ENCODE results near the gene DRICH1. TPM values are rescaled to one million over a fixed set of nuclear protein-coding genes. Genes with fewer than 3 reads are reported as not detected.

DRICH1 gene
- total RNA-seq, 1 experiment from 2014 or later = 0.26 TPM

DNA sequence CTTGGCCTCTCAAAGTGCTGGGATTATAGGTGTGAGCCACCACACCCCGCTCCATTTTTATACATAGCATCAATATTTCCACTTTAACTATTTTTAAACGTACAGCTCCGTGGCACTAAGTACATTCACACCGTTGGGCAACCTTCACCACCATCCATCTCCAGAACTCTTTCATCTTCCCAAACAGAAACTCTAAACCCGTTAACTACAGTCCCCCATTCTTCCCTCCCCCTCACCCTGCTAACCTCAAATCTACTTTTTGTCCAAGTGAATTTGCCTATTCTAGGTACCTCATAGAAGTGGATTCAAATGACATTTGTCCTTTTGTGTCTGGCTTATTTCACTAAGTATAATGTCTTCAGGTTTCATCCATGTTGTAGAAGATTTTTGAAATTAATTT lies 55.4 kb downstream of the DRICH1 start:
- Mint-ChIP-seq H3K27me3 (ENCODE audit: low read depth) (peaks cover 8% of the 10 kb centered on the region), H3K36me3 (no peaks in the 10 kb centered on the region), H3K4me1 (no peaks in the 10 kb centered on the region), H3K27ac (no peak overlapping the region), H3K4me3 (no peak overlapping the region), H3K9me3 (peaks cover 8% of the 10 kb centered on the region; the same call in 1 of the 2 replicates)
- no peak for ATAC-seq
- no peak for TF ChIP-seq ZNF396 (CRISPR knock-in tag; IDR thresholded peaks at IDR 0.05; ENCODE audit: borderline replicate concordance)
- TF ChIP-seq IRF2 (CRISPR knock-in tag; IDR thresholded peaks at IDR 0.05; ENCODE audit: borderline replicate concordance, low read depth) = no peak
- TF ChIP-seq SP1 (CRISPR knock-in tag; conservative IDR thresholded peaks at IDR 0.05) = no peak
- no peak for TF ChIP-seq NFE2L1 (CRISPR knock-in tag; IDR thresholded peaks at IDR 0.05)
- TF ChIP-seq FOXJ3 (CRISPR knock-in tag; IDR thresholded peaks at IDR 0.05; ENCODE audit: borderline replicate concordance) = no peak
- no peak for TF ChIP-seq CREB1 (CRISPR knock-in tag; IDR thresholded peaks at IDR 0.05)
- no peak for TF ChIP-seq MYBL2 (CRISPR knock-in tag; IDR thresholded peaks at IDR 0.05)
- TF ChIP-seq ELF4 (CRISPR knock-in tag; IDR thresholded peaks at IDR 0.05; ENCODE audit: low read depth) = no peak
- TF ChIP-seq GRHL2 (CRISPR knock-in tag; IDR thresholded peaks at IDR 0.05; ENCODE audit: insufficient replicate concordance, severe bottlenecking) = no peak
- no peak for TF ChIP-seq NFYB (CRISPR knock-in tag; conservative IDR thresholded peaks at IDR 0.05; ENCODE audit: low read depth)
- TF ChIP-seq, protein P1, sequence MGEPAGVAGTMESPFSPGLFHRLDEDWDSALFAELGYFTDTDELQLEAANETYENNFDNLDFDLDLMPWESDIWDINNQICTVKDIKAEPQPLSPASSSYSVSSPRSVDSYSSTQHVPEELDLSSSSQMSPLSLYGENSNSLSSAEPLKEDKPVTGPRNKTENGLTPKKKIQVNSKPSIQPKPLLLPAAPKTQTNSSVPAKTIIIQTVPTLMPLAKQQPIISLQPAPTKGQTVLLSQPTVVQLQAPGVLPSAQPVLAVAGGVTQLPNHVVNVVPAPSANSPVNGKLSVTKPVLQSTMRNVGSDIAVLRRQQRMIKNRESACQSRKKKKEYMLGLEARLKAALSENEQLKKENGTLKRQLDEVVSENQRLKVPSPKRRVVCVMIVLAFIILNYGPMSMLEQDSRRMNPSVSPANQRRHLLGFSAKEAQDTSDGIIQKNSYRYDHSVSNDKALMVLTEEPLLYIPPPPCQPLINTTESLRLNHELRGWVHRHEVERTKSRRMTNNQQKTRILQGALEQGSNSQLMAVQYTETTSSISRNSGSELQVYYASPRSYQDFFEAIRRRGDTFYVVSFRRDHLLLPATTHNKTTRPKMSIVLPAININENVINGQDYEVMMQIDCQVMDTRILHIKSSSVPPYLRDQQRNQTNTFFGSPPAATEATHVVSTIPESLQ (CRISPR knock-in tag; IDR thresholded peaks at IDR 0.05) = no peak
- TF ChIP-seq NR2C2 (CRISPR knock-in tag; IDR thresholded peaks at IDR 0.05) = no peak
- TF ChIP-seq ZNF232 (CRISPR knock-in tag; IDR thresholded peaks at IDR 0.05) = no peak
- TF ChIP-seq RELA (CRISPR knock-in tag; IDR thresholded peaks at IDR 0.05; ENCODE audit: borderline replicate concordance) = no peak
- TF ChIP-seq, protein P2, sequence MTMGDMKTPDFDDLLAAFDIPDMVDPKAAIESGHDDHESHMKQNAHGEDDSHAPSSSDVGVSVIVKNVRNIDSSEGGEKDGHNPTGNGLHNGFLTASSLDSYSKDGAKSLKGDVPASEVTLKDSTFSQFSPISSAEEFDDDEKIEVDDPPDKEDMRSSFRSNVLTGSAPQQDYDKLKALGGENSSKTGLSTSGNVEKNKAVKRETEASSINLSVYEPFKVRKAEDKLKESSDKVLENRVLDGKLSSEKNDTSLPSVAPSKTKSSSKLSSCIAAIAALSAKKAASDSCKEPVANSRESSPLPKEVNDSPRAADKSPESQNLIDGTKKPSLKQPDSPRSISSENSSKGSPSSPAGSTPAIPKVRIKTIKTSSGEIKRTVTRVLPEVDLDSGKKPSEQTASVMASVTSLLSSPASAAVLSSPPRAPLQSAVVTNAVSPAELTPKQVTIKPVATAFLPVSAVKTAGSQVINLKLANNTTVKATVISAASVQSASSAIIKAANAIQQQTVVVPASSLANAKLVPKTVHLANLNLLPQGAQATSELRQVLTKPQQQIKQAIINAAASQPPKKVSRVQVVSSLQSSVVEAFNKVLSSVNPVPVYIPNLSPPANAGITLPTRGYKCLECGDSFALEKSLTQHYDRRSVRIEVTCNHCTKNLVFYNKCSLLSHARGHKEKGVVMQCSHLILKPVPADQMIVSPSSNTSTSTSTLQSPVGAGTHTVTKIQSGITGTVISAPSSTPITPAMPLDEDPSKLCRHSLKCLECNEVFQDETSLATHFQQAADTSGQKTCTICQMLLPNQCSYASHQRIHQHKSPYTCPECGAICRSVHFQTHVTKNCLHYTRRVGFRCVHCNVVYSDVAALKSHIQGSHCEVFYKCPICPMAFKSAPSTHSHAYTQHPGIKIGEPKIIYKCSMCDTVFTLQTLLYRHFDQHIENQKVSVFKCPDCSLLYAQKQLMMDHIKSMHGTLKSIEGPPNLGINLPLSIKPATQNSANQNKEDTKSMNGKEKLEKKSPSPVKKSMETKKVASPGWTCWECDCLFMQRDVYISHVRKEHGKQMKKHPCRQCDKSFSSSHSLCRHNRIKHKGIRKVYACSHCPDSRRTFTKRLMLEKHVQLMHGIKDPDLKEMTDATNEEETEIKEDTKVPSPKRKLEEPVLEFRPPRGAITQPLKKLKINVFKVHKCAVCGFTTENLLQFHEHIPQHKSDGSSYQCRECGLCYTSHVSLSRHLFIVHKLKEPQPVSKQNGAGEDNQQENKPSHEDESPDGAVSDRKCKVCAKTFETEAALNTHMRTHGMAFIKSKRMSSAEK (CRISPR knock-in tag; IDR thresholded peaks at IDR 0.05; ENCODE audit: borderline replicate concordance) = no peak
- TF ChIP-seq, protein P3, sequence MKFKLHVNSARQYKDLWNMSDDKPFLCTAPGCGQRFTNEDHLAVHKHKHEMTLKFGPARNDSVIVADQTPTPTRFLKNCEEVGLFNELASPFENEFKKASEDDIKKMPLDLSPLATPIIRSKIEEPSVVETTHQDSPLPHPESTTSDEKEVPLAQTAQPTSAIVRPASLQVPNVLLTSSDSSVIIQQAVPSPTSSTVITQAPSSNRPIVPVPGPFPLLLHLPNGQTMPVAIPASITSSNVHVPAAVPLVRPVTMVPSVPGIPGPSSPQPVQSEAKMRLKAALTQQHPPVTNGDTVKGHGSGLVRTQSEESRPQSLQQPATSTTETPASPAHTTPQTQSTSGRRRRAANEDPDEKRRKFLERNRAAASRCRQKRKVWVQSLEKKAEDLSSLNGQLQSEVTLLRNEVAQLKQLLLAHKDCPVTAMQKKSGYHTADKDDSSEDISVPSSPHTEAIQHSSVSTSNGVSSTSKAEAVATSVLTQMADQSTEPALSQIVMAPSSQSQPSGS (CRISPR knock-in tag; IDR thresholded peaks at IDR 0.05; ENCODE audit: borderline replicate concordance, low read depth) = no peak
- TF ChIP-seq, protein P4, sequence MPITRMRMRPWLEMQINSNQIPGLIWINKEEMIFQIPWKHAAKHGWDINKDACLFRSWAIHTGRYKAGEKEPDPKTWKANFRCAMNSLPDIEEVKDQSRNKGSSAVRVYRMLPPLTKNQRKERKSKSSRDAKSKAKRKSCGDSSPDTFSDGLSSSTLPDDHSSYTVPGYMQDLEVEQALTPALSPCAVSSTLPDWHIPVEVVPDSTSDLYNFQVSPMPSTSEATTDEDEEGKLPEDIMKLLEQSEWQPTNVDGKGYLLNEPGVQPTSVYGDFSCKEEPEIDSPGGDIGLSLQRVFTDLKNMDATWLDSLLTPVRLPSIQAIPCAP (CRISPR knock-in tag; IDR thresholded peaks at IDR 0.05) = no peak
- no peak for DNase-seq (ENCODE audit: low spot score)
- ChIA-PET CTCF (interaction anchor here (1.8 kb wide), 1 partner anchor 15 kb away, joined by 12 read pairs; no protein-coding TSS in a partner anchor), POLR2A (no interaction called here)

DNA sequence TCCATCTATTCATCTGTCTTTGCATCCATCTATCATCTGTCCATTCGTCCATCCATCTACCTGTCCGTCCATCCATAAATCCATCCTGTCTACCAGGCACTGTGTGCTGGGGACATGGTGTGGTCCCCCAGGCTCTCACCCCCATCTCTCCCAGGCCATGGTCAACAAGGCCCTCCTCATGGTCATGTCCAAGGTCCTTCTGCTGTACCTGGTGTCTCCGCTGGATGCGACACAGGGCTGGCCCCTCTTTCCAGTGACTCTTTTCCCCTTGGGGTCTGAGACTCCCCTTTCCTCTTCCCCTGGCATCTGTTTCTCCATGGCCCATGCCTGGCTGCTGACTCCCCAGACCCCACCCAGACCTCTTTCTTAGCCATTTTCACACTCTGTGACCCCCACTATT lies 56.5 kb downstream of the DRICH1 start:
- Mint-ChIP-seq H3K9me3 (peaks cover 8% of the 10 kb centered on the region; the same call in 1 of the 2 replicates), H3K27me3 (ENCODE audit: low read depth) (peaks cover 10% of the 10 kb centered on the region), H3K27ac (no peak overlapping the region), H3K36me3 (no peaks in the 10 kb centered on the region), H3K4me3 (no peak overlapping the region), H3K4me1 (no peaks in the 10 kb centered on the region)
- TF ChIP-seq NR2C2 (CRISPR knock-in tag; IDR thresholded peaks at IDR 0.05) = no peak
- TF ChIP-seq, protein P5, sequence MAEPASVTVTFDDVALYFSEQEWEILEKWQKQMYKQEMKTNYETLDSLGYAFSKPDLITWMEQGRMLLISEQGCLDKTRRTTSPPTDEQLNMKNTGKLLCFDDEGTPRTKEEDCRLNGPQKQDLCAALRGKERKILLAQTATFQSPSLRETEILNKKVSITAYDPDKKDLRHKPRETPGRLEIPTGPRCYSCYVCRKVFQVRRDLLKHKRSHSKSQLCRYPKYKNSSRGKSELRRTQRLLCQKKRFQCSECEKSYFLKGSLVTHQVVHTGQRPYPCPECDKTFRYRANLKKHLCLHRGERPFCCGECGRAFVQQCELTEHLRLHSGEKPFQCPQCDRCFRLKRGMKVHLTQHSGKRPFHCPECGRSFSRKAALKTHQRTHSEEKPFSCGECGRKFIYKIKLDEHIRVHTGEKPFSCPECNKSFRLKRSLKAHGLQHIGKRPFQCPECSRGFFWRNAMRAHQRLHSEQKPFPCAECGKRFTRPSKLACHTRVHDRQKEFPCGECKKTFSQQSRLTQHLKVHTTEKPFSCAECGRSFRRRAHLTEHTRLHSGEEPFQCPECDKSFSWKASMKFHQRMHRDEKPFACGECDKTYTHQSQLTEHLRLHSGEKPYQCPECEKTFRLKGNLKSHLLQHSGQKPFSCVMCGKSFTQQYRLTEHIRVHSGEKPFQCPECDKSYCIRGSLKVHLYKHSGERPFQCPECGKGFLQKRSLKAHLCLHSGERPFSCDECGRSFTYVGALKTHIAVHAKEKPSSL (CRISPR knock-in tag; conservative IDR thresholded peaks at IDR 0.05) = no peak
- no peak for TF ChIP-seq TEAD4 (CRISPR knock-in tag; IDR thresholded peaks at IDR 0.05)
- TF ChIP-seq ZNF263 (CRISPR knock-in tag; IDR thresholded peaks at IDR 0.05; ENCODE audit: low read depth) = no peak
- TF ChIP-seq ELF4 (CRISPR knock-in tag; IDR thresholded peaks at IDR 0.05; ENCODE audit: low read depth) = no peak
- TF ChIP-seq, protein P6, sequence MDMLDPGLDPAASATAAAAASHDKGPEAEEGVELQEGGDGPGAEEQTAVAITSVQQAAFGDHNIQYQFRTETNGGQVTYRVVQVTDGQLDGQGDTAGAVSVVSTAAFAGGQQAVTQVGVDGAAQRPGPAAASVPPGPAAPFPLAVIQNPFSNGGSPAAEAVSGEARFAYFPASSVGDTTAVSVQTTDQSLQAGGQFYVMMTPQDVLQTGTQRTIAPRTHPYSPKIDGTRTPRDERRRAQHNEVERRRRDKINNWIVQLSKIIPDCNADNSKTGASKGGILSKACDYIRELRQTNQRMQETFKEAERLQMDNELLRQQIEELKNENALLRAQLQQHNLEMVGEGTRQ (CRISPR knock-in tag; IDR thresholded peaks at IDR 0.05) = no peak
- TF ChIP-seq, protein P4 (CRISPR knock-in tag; IDR thresholded peaks at IDR 0.05) = no peak
- TF ChIP-seq ZNF232 (CRISPR knock-in tag; IDR thresholded peaks at IDR 0.05) = no peak
- TF ChIP-seq NR3C1 (CRISPR knock-in tag; conservative IDR thresholded peaks at IDR 0.05; ENCODE audit: low read depth) = no peak
- no peak for TF ChIP-seq FOXJ3 (CRISPR knock-in tag; IDR thresholded peaks at IDR 0.05; ENCODE audit: borderline replicate concordance)
- ChIA-PET CTCF (interaction anchor here (0.7 to 2.2 kb wide), 2 partner anchors 16 to 617 kb away, joined by 3 to 6 read pairs; no protein-coding TSS in a partner anchor), POLR2A (no interaction called here)
- ATAC-seq (no peak), DNase-seq (ENCODE audit: low spot score) (no peak)
